Activated T-cell treated with anti-CD3 and anti-CD28 coated beads, Interleukin-2, amount 50 U/mL, for 4 hours (primary cell): ENCODE results near the gene PFN1. TPM values are rescaled to one million over a fixed set of nuclear protein-coding genes. Genes with fewer than 3 reads are reported as not detected.

Experiments
- total RNA-seq, 3 donors: library from RNA; stranded (reverse); gene quantifications; one replicate each; pipeline ENCODE4 v1.2.1, GENCODE V29; 2021

Gene PFN1
- total RNA-seq, 3 donors from 2014 or later = 1,652 to 1,716 (median 1,674) TPM

Other genes starting within 250 kb of the PFN1 start
- gene PELP1, start 244.4 kb downstream of the PFN1 start, total RNA-seq = 100 to 1,000 TPM; 163 to 189 (median 188) TPM
- gene ARRB2, start 237.9 kb downstream of the PFN1 start, total RNA-seq = 10 to 100 TPM; 89.7 to 99.4 (median 94.7) TPM
- 10 to 100 TPM; 19.6 to 21.6 (median 20.6) TPM for gene MED11, start 217.1 kb downstream of the PFN1 start, total RNA-seq
- gene ZMYND15, start 208.7 kb downstream of the PFN1 start, total RNA-seq = under 1 TPM in 1 of 3 donors, not detected in 2; 0.13 TPM
- gene CXCL16, start 208.6 kb downstream of the PFN1 start, total RNA-seq = 1 to 10 TPM in 2 of 3 donors, under 1 TPM in 1; 0.76 to 1.5 (median 1.3) TPM
- gene TM4SF5, start 176.6 kb downstream of the PFN1 start, total RNA-seq = not detected
- gene VMO1, start 162.2 kb downstream of the PFN1 start, total RNA-seq = under 1 TPM in 1 of 3 donors, not detected in 2; 0.33 TPM
- gene GLTPD2, start 159.6 kb downstream of the PFN1 start, total RNA-seq = not detected
- gene PSMB6, start 152.4 kb downstream of the PFN1 start, total RNA-seq = 100 to 1,000 TPM; 283 to 292 (median 291) TPM
- gene PLD2, start 141.4 kb downstream of the PFN1 start, total RNA-seq = 10 to 100 TPM in 1 of 3 donors, 1 to 10 TPM in 2; 6.5 to 12.6 (median 8.9) TPM
- 10 to 100 TPM; 43.3 to 51.5 (median 45.1) TPM for gene MINK1, start 115.2 kb downstream of the PFN1 start, total RNA-seq
- 1 to 10 TPM; 1.5 to 3.6 (median 2.7) TPM for gene C17orf107, start 49.0 kb downstream of the PFN1 start, total RNA-seq
- gene CHRNE, start 45.4 kb downstream of the PFN1 start, total RNA-seq = under 1 TPM; 0.18 to 0.71 (median 0.35) TPM
- gene GP1BA, start 16.3 kb downstream of the PFN1 start, total RNA-seq = under 1 TPM; 0.21 to 0.49 (median 0.25) TPM
- 100 to 1,000 TPM in 1 of 3 donors, 10 to 100 TPM in 2; 89.7 to 102 (median 98.1) TPM for gene SLC25A11, start 8.5 kb downstream of the PFN1 start, total RNA-seq
- 100 to 1,000 TPM; 121 to 140 (median 129) TPM for gene RNF167, start 8.3 kb downstream of the PFN1 start, total RNA-seq
- gene ENO3, start 2.6 kb upstream of the PFN1 start, total RNA-seq = 10 to 100 TPM; 25.8 to 26.9 (median 26.0) TPM
- 10 to 100 TPM; 47.7 to 67.4 (median 56.9) TPM for gene SPAG7, start 19.3 kb upstream of the PFN1 start, total RNA-seq
- 100 to 1,000 TPM in 2 of 3 donors, 10 to 100 TPM in 1; 87.8 to 141 (median 101) TPM for gene CAMTA2, start 39.1 kb upstream of the PFN1 start, total RNA-seq
- gene INCA1, start 49.0 kb upstream of the PFN1 start, total RNA-seq = under 1 TPM in 2 of 3 donors, not detected in 1; 0.16 to 0.30 TPM
- 10 to 100 TPM; 42.7 to 49.9 (median 49.4) TPM for gene KIF1C, start 49.4 kb upstream of the PFN1 start, total RNA-seq
- gene SLC52A1, start 86.9 kb upstream of the PFN1 start, total RNA-seq = under 1 TPM in 1 of 3 donors, not detected in 2; 0.08 TPM
- 1 to 10 TPM; 1.7 to 2.2 (median 1.8) TPM for gene ZFP3, start 129.9 kb upstream of the PFN1 start, total RNA-seq
- gene ZNF232, start 163.3 kb upstream of the PFN1 start, total RNA-seq = 10 to 100 TPM; 18.7 to 25.8 (median 21.3) TPM
- gene USP6, start 167.5 kb upstream of the PFN1 start, total RNA-seq = under 1 TPM in 2 of 3 donors, not detected in 1; 0.08 to 0.23 TPM
- 1 to 10 TPM; 6.5 to 7.6 (median 6.7) TPM for gene ZNF594, start 243.3 kb upstream of the PFN1 start, total RNA-seq